LNCAP (cell line): ENCODE measurements around the gene TENM3.

Experiments
- CTCF ChIP-seq: fragments of 450-650 bp; IDR thresholded peaks from 2 replicates; pipeline ENCODE4 v1.5.1; 2017; ENCODE audit warnings: mild to moderate bottlenecking

The TENM3 gene

GRCh38 chr4:182683661-182684060, 440.5 kb downstream of the TENM3 start:
- no peak for TF ChIP-seq CTCF

GRCh38 chr4:182684796-182685195, 441.6 kb downstream of the TENM3 start:
- TF ChIP-seq CTCF: no peak

GRCh38 chr4:182688081-182688480, 444.9 kb downstream of the TENM3 start:
- no peak for TF ChIP-seq CTCF

GRCh38 chr4:182694551-182694950, 451.3 kb downstream of the TENM3 start:
- no peak for TF ChIP-seq CTCF

GRCh38 chr4:182695009-182695408, 451.8 kb downstream of the TENM3 start:
- TF ChIP-seq CTCF: no peak

- TF ChIP-seq CTCF: no peak
These were observed 452.6 kb downstream of the TENM3 start for GRCh38 chr4:182695842-182696241.

GRCh38 chr4:182697094-182697493, 453.9 kb downstream of the TENM3 start:
- no peak for TF ChIP-seq CTCF

- no peak for TF ChIP-seq CTCF
These were observed 455.0 kb downstream of the TENM3 start for GRCh38 chr4:182698212-182698611.
